Gastrocnemius medialis (tissue), 4 donors: ENCODE data around the gene ADGRD2. TPM values are rescaled to one million over a fixed set of nuclear protein-coding genes. Genes with fewer than 3 reads are reported as not detected.

Experiments used
- ATAC-seq, 2 donors: fragments of 150-250 bp; one replicate each; pipeline ENCODE4 v1.9.1; 2016
- DNase-seq, 2 donors: peaks; one replicate each; pipeline ENCODE4 v3.0.0-alpha.2; 2019
- H3K27ac ChIP-seq, 4 donors: fragments of 200-600 bp; sonication (generic); 1 replicate in 1 of 4; 2 replicates in 3 of 4; pipeline ENCODE4 v1.5.1; 2016 to 2018; ENCODE audit warnings: mild to moderate bottlenecking in 2 of 4, moderate library complexity in 1 of 4
- H3K27me3 ChIP-seq, 3 donors: fragments of 200-600 bp; sonication (generic) in 2 of 3; 1 replicate in 1 of 3; 2 replicates in 2 of 3; pipeline versions ENCODE4 v1.5.1 to v1.6.0; 2016 to 2019; ENCODE audit warnings: mild to moderate bottlenecking in 1 of 3, moderate library complexity in 1 of 3
- H3K36me3 ChIP-seq, 2 donors: fragments of 200-600 bp; sonication (generic) in 1 of 2; one replicate each; pipeline ENCODE4 v1.5.1; 2017 to 2018
- H3K4me1 ChIP-seq, 2 donors: fragments of 200-600 bp; sonication (generic) in 1 of 2; one replicate each; pipeline ENCODE4 v1.5.1; 2016 to 2017; ENCODE audit warnings: mild to moderate bottlenecking in 2 of 2
- H3K4me3 ChIP-seq, 4 donors: fragments of 200-600 bp; sonication (generic) in 3 of 4; 1 replicate in 1 of 4; 2 replicates in 3 of 4; pipeline ENCODE4 v1.5.1; 2016 to 2019; ENCODE audit warnings: mild to moderate bottlenecking in 2 of 4
- H3K9me3 ChIP-seq, 3 donors: fragments of 200-600 bp; sonication (generic) in 2 of 3; 1 replicate in 1 of 3; 2 replicates in 2 of 3; pipeline ENCODE4 v1.5.1; 2016 to 2019
- CTCF ChIP-seq, 5 experiments: fragments of 450-650 bp in 3 of 5; fragments of 200-600 bp in 2 of 5; sonication (generic) in 2 of 5; IDR thresholded peaks in 4 of 5; conservative IDR thresholded peaks in 1 of 5; 1 replicate in 4 of 5; 2 replicates in 1 of 5; pipeline ENCODE4 v1.5.1; 2016 to 2019; ENCODE audit warnings: antibody characterized with exemption in 5 of 5, mild to moderate bottlenecking in 3 of 5, moderate library complexity in 3 of 5
- POLR2A ChIP-seq, 2 donors: fragments of 450-650 bp; IDR thresholded peaks; one replicate each; pipeline ENCODE4 v1.6.1; 2017; ENCODE audit warnings: antibody characterized with exemption in 2 of 2, mild to moderate bottlenecking in 2 of 2, moderate library complexity in 2 of 2
- in situ Hi-C, 4 donors: fragments of 200-750 bp; cut with MboI; loops; one replicate each; pipeline versions ENCODE4 v1.15.0 to v1.8.0; 2017; ENCODE audit warnings: low sequenced_read_pairs in 4 of 4
- intact Hi-C: fragments of 100-400 bp; cut with DNase I; formaldehyde crosslinking; loops from one replicate; pipeline ENCODE4 v1.15.1; 2023; ENCODE audit warnings: low total_unique reads
- total RNA-seq, 4 donors: library from RNA; depleted of rRNA; stranded (reverse); fragments of >200 nt; gene quantifications; one replicate each; pipeline versions ENCODE4 v1.1.0 to v1.2.3, GENCODE V29; 2016

ADGRD2 gene
- total RNA-seq, 4 donors from 2014 or later, result not detected

GRCh38 chr9:124429530-124429867, 20.8 kb upstream of the ADGRD2 start:
- Histone ChIP-seq H3K36me3 (no peaks in the 10 kb centered on the region), H3K9me3 (no peaks in the 10 kb centered on the region), H3K27me3 (no peaks in the 10 kb centered on the region), H3K4me1 (no peaks in the 10 kb centered on the region), H3K4me3 (no peak overlapping the region), H3K27ac (no peak overlapping the region)
- DNase-seq (no peak), ATAC-seq (no peak)
- in situ Hi-C loops (no loop called here), intact Hi-C loops (no loop called here)
- TF ChIP-seq CTCF (IDR thresholded peaks at IDR 0.05 in 4 of 5, conservative IDR thresholded peaks at IDR 0.05 in 1 of 5), result no peak
- TF ChIP-seq POLR2A (IDR thresholded peaks at IDR 0.05), result no peak

- in situ Hi-C loops (no loop called here), intact Hi-C loops (no loop called here)
- Histone ChIP-seq H3K9me3 (no peaks in the 10 kb centered on the region), H3K27ac (no peak overlapping the region), H3K27me3 (peaks cover 0 to 9% (median 0%) of the 10 kb centered on the region in 3 donors), H3K4me3 (no peak overlapping the region), H3K4me1 (no peaks in the 10 kb centered on the region), H3K36me3 (no peaks in the 10 kb centered on the region)
- ATAC-seq (no peak), DNase-seq (no peak)
- TF ChIP-seq CTCF (IDR thresholded peaks at IDR 0.05 in 4 of 5, conservative IDR thresholded peaks at IDR 0.05 in 1 of 5) (no peak), POLR2A (IDR thresholded peaks at IDR 0.05) (no peak)
Measured at GRCh38 chr9:124436320-124436719, 13.9 kb upstream of the ADGRD2 start.

GRCh38 chr9:124437086-124437485, 13.2 kb upstream of the ADGRD2 start:
- no peak overlapping the region for H3K4me3 ChIP-seq
- no peak for TF ChIP-seq POLR2A (IDR thresholded peaks at IDR 0.05)
- TF ChIP-seq CTCF (IDR thresholded peaks at IDR 0.05 in 4 of 5, conservative IDR thresholded peaks at IDR 0.05 in 1 of 5), result no peak
- no peaks in the 10 kb centered on the region for H3K4me1 ChIP-seq
- no peaks in the 10 kb centered on the region for H3K36me3 ChIP-seq
- H3K9me3 ChIP-seq, result no peaks in the 10 kb centered on the region
- ATAC-seq (no peak), DNase-seq (no peak)
- intact Hi-C loops, result no loop called here
- H3K27me3 ChIP-seq, result peaks cover 0 to 9% (median 0%) of the 10 kb centered on the region in 3 donors
- H3K27ac ChIP-seq, result no peak overlapping the region
- in situ Hi-C loops, result no loop called here

GRCh38 chr9:124438091-124438490, 12.2 kb upstream of the ADGRD2 start:
- H3K4me3 ChIP-seq, result no peak overlapping the region
- H3K4me1 ChIP-seq, result no peaks in the 10 kb centered on the region
- DNase-seq, result no peak
- no peak overlapping the region for H3K27ac ChIP-seq
- peaks cover 0 to 9% (median 0%) of the 10 kb centered on the region in 3 donors for H3K27me3 ChIP-seq
- no peak for ATAC-seq
- no peaks in the 10 kb centered on the region for H3K36me3 ChIP-seq
- TF ChIP-seq CTCF (IDR thresholded peaks at IDR 0.05 in 4 of 5, conservative IDR thresholded peaks at IDR 0.05 in 1 of 5) (no peak), POLR2A (IDR thresholded peaks at IDR 0.05) (no peak)
- intact Hi-C loops, result no loop called here
- in situ Hi-C loops, result no loop called here
- no peaks in the 10 kb centered on the region for H3K9me3 ChIP-seq

- TF ChIP-seq CTCF (IDR thresholded peaks at IDR 0.05 in 4 of 5, conservative IDR thresholded peaks at IDR 0.05 in 1 of 5) (no peak), POLR2A (IDR thresholded peaks at IDR 0.05) (no peak)
- intact Hi-C loops, result no loop called here
- Histone ChIP-seq H3K27ac (no peak overlapping the region), H3K4me3 (no peak overlapping the region), H3K9me3 (no peaks in the 10 kb centered on the region), H3K4me1 (no peaks in the 10 kb centered on the region), H3K36me3 (no peaks in the 10 kb centered on the region), H3K27me3 (peaks cover 0 to 9% (median 0%) of the 10 kb centered on the region in 3 donors)
- in situ Hi-C loops, result no loop called here
- ATAC-seq (no peak), DNase-seq (no peak)
Measured at GRCh38 chr9:124439086-124439485, 11.2 kb upstream of the ADGRD2 start.
